ENCODE measurements around the gene UBXN10.

GRCh38 chr1:20234788-20235535 is 49.1 kb downstream of the UBXN10 start:
- no peak for TF ChIP-seq POLR2A (IDR thresholded peaks at IDR 0.05; ENCODE audit: low read depth, low read length)
- no peak for TF ChIP-seq POLR2AphosphoS5 (IDR thresholded peaks at IDR 0.05; ENCODE audit: low read depth, low read length)
- TF ChIP-seq TAF1 (IDR thresholded peaks at IDR 0.05; ENCODE audit: low read depth, low read length) = no peak
- no peak for TF ChIP-seq SPI1 (IDR thresholded peaks at IDR 0.05; ENCODE audit: low read depth, low read length)

Measured in GM12891 (cell line).